Neuronal stem cell (in vitro differentiated cells): ENCODE results near the gene GPD1.

Experiments
- DNase-seq: peaks from one replicate; pipeline ENCODE4 v3.0.0-alpha.2; 2013; ENCODE audit warnings: low spot score
- H2AFZ ChIP-seq: one replicate; pipeline ENCODE4 v1.6.1; 2013; ENCODE audit warnings: mild to moderate bottlenecking, low read length, inconsistent platforms
- H2AK5ac ChIP-seq: 2 replicates; pipeline ENCODE4 v1.6.1; 2013; ENCODE audit warnings: low read depth, mild to moderate bottlenecking, inconsistent platforms, low read length, moderate library complexity, mixed read lengths
- H2BK120ac ChIP-seq: 2 replicates; pipeline ENCODE4 v1.6.1; 2013; ENCODE audit warnings: low read depth, mild to moderate bottlenecking, inconsistent platforms, low read length, moderate library complexity, mixed read lengths
- H2BK12ac ChIP-seq: one replicate; pipeline ENCODE4 v1.6.1; 2013; ENCODE audit warnings: low read length, inconsistent platforms
- H2BK15ac ChIP-seq: 2 replicates; pipeline ENCODE4 v1.6.1; 2013; ENCODE audit warnings: mild to moderate bottlenecking, low read length, inconsistent platforms, mixed read lengths
- H2BK5ac ChIP-seq: one replicate; pipeline ENCODE4 v1.6.1; 2013; ENCODE audit warnings: inconsistent platforms, mild to moderate bottlenecking, low read length, moderate library complexity
- H3K14ac ChIP-seq: one replicate; pipeline ENCODE4 v1.6.1; 2013; ENCODE audit warnings: low read length, inconsistent platforms
- H3K18ac ChIP-seq: 2 replicates; pipeline ENCODE4 v1.6.1; 2013; ENCODE audit warnings: low read length, inconsistent platforms
- H3K23ac ChIP-seq: 2 replicates; pipeline ENCODE4 v1.6.1; 2013; ENCODE audit warnings: low read depth, mild to moderate bottlenecking, mixed read lengths, low read length, inconsistent platforms; ENCODE audit not compliant: poor library complexity
- H3K27ac ChIP-seq: replicated peaks from 3 replicates; pipeline ENCODE4 v1.5.1; 2013; ENCODE audit warnings: low read length, inconsistent platforms
- H3K27me3 ChIP-seq, 3 experiments: 2 replicates each; pipeline ENCODE4 v1.6.1; 2013; ENCODE audit warnings: low read length in 3 of 3, mild to moderate bottlenecking in 2 of 3, inconsistent platforms in 1 of 3, low read depth in 1 of 3, mixed read lengths in 1 of 3, moderate library complexity in 1 of 3; ENCODE audit not compliant: control insufficient read depth in 3 of 3, insufficient read depth in 3 of 3
- H3K36me3 ChIP-seq, 2 donors: replicated peaks in 1 of 2; 2 replicates each; pipeline ENCODE4 v1.6.1; 2013; ENCODE audit warnings: low read length in 2 of 2; ENCODE audit not compliant: control insufficient read depth in 2 of 2, insufficient read depth in 2 of 2
- H3K4ac ChIP-seq: 2 replicates; pipeline ENCODE4 v1.6.1; 2013; ENCODE audit warnings: inconsistent platforms, mild to moderate bottlenecking, low read length, moderate library complexity
- H3K4me1 ChIP-seq, 2 donors: 1 replicate in 1 of 2; 2 replicates in 1 of 2; pipeline ENCODE4 v1.6.1; 2013; ENCODE audit warnings: low read length in 2 of 2, low read depth in 1 of 2; ENCODE audit not compliant: control insufficient read depth in 2 of 2, insufficient read depth in 1 of 2
- H3K4me2 ChIP-seq: one replicate; pipeline ENCODE4 v1.6.1; 2013; ENCODE audit warnings: mild to moderate bottlenecking, low read length, inconsistent platforms; ENCODE audit not compliant: insufficient read depth, poor library complexity, severe bottlenecking
- H3K4me3 ChIP-seq, 2 donors: 2 replicates each; pipeline ENCODE4 v1.5.1; 2013; ENCODE audit warnings: low read length in 2 of 2, mild to moderate bottlenecking in 2 of 2, inconsistent platforms in 1 of 2, moderate library complexity in 1 of 2
- H3K79me1 ChIP-seq: one replicate; pipeline ENCODE4 v1.6.1; 2013; ENCODE audit warnings: low read depth, mild to moderate bottlenecking, inconsistent platforms, low read length, moderate library complexity
- H3K9ac ChIP-seq: one replicate; pipeline ENCODE4 v1.6.1; 2013; ENCODE audit warnings: mild to moderate bottlenecking, low read depth, low read length, inconsistent platforms; ENCODE audit not compliant: poor library complexity
- H3K9me3 ChIP-seq, 2 donors: replicated peaks in 1 of 2; 2 replicates each; pipeline versions ENCODE3 to v1.6.1; 2013; ENCODE audit warnings: low read length in 2 of 2, mild to moderate bottlenecking in 2 of 2, inconsistent platforms in 1 of 2, low read depth in 1 of 2, mixed read lengths in 1 of 2, moderate library complexity in 1 of 2; ENCODE audit not compliant: control insufficient read depth in 2 of 2, insufficient read depth in 1 of 2
- H4K8ac ChIP-seq: one replicate; pipeline ENCODE4 v1.6.1; 2013; ENCODE audit warnings: low read depth, mild to moderate bottlenecking, inconsistent platforms, low read length, moderate library complexity
- H4K91ac ChIP-seq: one replicate; pipeline ENCODE4 v1.6.1; 2013; ENCODE audit warnings: low read length, low read depth, mild to moderate bottlenecking, inconsistent platforms; ENCODE audit not compliant: poor library complexity
- WGBS, 2 donors: extraction: QIAGEN DNeasy Blood & Tissue Kit; methylation state at CpG; one replicate each; pipeline ENCODE4 v1.1.7; 2013; ENCODE audit warnings: missing lambda C conversion rate in 2 of 2, mixed read lengths in 1 of 2; ENCODE audit not compliant: insufficient read length in 2 of 2, insufficient replicate concordance in 1 of 2; ENCODE audit errors: extremely low coverage in 2 of 2; 5-methylcytosine and 5-hydroxymethylcytosine counted together

GPD1 gene

GRCh38 chr12:50119387-50119786, 15.6 kb downstream of the GPD1 start:
- no peak overlapping the region for H2BK5ac ChIP-seq
- WGBS, 2 donors, result no CpG with 5 or more reads among the region's 2 CpGs

GRCh38 chr12:50120521-50120920, 16.7 kb downstream of the GPD1 start:
- no peak overlapping the region for H4K8ac ChIP-seq
- H3K36me3 ChIP-seq, result peaks cover 0 to 41% of the 10 kb centered on the region in 2 donors

More at GRCh38 chr12:50119387-50119786, 15.6 kb downstream of the GPD1 start:
- no peak overlapping the region for H2BK120ac ChIP-seq
- H3K36me3 ChIP-seq, result peaks cover 0 to 40% of the 10 kb centered on the region in 2 donors
- H3K4me3 ChIP-seq, result no peak overlapping the region
- H3K4me2 ChIP-seq, result no peak overlapping the region
- no peak overlapping the region for H3K23ac ChIP-seq
- H2AFZ ChIP-seq, result no peak overlapping the region
- H3K9ac ChIP-seq, result no peak overlapping the region
- H3K9me3 ChIP-seq, result no peaks in the 10 kb centered on the region
- H4K91ac ChIP-seq, result no peak overlapping the region
- H3K18ac ChIP-seq, result no peak overlapping the region
- H4K8ac ChIP-seq, result no peak overlapping the region
- no peaks in the 10 kb centered on the region for H3K27me3 ChIP-seq
- H2AK5ac ChIP-seq, result no peak overlapping the region
- H3K4ac ChIP-seq, result no peak overlapping the region
- H3K14ac ChIP-seq, result no peak overlapping the region
- H2BK15ac ChIP-seq, result no peak overlapping the region
- no peak overlapping the region for H3K27ac ChIP-seq
- no peak overlapping the region for H2BK12ac ChIP-seq
- no peak for DNase-seq
- no peaks in the 10 kb centered on the region for H3K4me1 ChIP-seq
- H3K79me1 ChIP-seq, result peaks cover 5% of the 10 kb centered on the region

GRCh38 chr12:50120953-50121352, 17.1 kb downstream of the GPD1 start:
- Histone ChIP-seq H3K4me1 (no peaks in the 10 kb centered on the region), H3K18ac (no peak overlapping the region), H4K91ac (no peak overlapping the region), H3K23ac (no peak overlapping the region), H2BK12ac (no peak overlapping the region), H3K9ac (no peak overlapping the region), H2AK5ac (no peak overlapping the region), H3K4me3 (no peak overlapping the region), H3K36me3 (peaks cover 0 to 41% of the 10 kb centered on the region in 2 donors), H3K27ac (no peak overlapping the region), H3K9me3 (no peaks in the 10 kb centered on the region), H4K8ac (no peak overlapping the region), H3K79me1 (peaks cover 2% of the 10 kb centered on the region), H3K4ac (no peak overlapping the region), H2AFZ (no peak overlapping the region), H3K4me2 (no peak overlapping the region), H2BK120ac (no peak overlapping the region), H3K14ac (no peak overlapping the region), H2BK5ac (no peak overlapping the region), H2BK15ac (no peak overlapping the region), H3K27me3 (no peaks in the 10 kb centered on the region)
- WGBS, 2 donors, result no CpG with 5 or more reads among the region's 3 CpGs
- no peak for DNase-seq

More at GRCh38 chr12:50120521-50120920, 16.7 kb downstream of the GPD1 start:
- H2AFZ ChIP-seq, result no peak overlapping the region
- DNase-seq, result no peak
- no peak overlapping the region for H3K18ac ChIP-seq
- no peak overlapping the region for H4K91ac ChIP-seq
- H2AK5ac ChIP-seq, result no peak overlapping the region
- no peak overlapping the region for H3K27ac ChIP-seq
- H3K4me3 ChIP-seq, result no peak overlapping the region
- no peak overlapping the region for H2BK5ac ChIP-seq
- H2BK120ac ChIP-seq, result no peak overlapping the region
- WGBS, 2 donors, result no CpG with 5 or more reads among the region's 3 CpGs
- H2BK15ac ChIP-seq, result no peak overlapping the region
- peaks cover 4% of the 10 kb centered on the region for H3K79me1 ChIP-seq
- no peak overlapping the region for H3K9ac ChIP-seq
- H3K9me3 ChIP-seq, result no peaks in the 10 kb centered on the region
- H3K4me1 ChIP-seq, result no peaks in the 10 kb centered on the region
- no peak overlapping the region for H3K14ac ChIP-seq
- no peaks in the 10 kb centered on the region for H3K27me3 ChIP-seq
- H3K4ac ChIP-seq, result no peak overlapping the region
- no peak overlapping the region for H3K23ac ChIP-seq
- H2BK12ac ChIP-seq, result no peak overlapping the region
- no peak overlapping the region for H3K4me2 ChIP-seq

- Histone ChIP-seq H4K8ac (no peak overlapping the region), H4K91ac (no peak overlapping the region), H2AK5ac (no peak overlapping the region), H3K27me3 (no peaks in the 10 kb centered on the region), H3K4me3 (no peak overlapping the region), H2BK12ac (no peak overlapping the region), H3K79me1 (peaks cover 2% of the 10 kb centered on the region), H3K18ac (no peak overlapping the region), H2BK120ac (no peak overlapping the region), H2BK5ac (no peak overlapping the region), H3K23ac (no peak overlapping the region), H3K4me2 (no peak overlapping the region), H2BK15ac (no peak overlapping the region), H2AFZ (no peak overlapping the region), H3K36me3 (peaks cover 0 to 38% of the 10 kb centered on the region in 2 donors), H3K14ac (no peak overlapping the region), H3K4me1 (no peaks in the 10 kb centered on the region), H3K9ac (no peak overlapping the region), H3K9me3 (no peaks in the 10 kb centered on the region), H3K27ac (no peak overlapping the region), H3K4ac (no peak overlapping the region)
- no peak for DNase-seq
- WGBS, 2 donors, result no CpG with 5 or more reads among the region's 5 CpGs
Observed at GRCh38 chr12:50121641-50122040, 17.8 kb downstream of the GPD1 start.
